Activated gamma-delta T cell treated with Interleukin-2 at 50 U/mL for 16 hours (primary cell): ENCODE data around the gene COPS9.

ENCODE experiments used
- DNase-seq: peaks from one replicate; pipeline ENCODE4 v3.0.0-alpha.2; 2020

The COPS9 gene

DNA sequence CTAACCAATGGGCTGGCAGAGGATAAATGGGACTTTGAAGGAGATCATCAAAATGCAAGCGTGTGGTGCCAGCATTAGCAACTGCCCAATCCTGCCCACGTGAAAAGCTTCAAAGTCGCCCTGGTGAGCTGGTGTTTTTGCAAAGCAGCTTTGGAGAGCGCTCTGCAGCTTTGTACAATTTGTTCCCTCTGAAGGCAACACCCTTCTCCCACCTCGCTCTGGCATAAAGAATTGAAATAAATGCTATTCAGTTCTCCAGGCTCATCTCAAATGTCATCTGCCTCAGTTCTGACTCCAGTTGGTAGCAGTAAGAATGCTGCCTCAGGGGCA, 3.5 kb downstream of the COPS9 start:
- DNase-seq: no peak

DNA sequence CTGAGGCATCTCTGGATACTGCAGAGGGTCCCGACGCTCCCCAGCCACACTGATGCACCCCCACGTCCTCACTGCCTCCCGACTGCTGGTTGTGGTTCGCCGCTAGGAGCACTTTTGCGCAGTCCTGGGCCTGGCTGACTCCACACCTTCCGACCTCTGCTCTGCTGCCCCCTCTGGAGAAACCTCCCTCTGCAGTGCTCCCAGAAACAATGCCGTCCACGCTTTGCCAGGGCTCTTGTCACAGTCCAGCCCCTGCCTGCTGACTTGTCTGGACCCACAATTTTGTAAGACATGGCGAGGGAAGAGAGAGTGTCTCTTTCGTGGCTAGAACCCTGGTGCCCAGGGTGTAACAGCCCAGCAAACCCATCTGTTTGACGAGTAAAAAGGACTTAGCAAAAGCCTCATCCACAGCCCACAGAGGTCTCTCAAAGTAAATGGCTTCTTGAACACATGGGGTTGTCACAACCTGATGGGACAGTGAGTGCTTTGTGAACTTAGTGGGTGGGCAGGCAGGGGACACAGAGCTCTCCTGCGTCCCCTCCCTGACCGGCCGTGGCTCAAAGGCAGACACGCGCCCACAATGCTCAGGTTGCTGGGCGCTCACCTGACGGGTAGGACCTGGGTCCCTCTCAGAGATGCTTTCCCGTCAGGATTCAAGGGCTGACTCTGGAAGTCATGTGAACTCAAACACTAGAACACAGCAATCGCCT, 4.0 kb downstream of the COPS9 start:
- no peak for DNase-seq

DNA sequence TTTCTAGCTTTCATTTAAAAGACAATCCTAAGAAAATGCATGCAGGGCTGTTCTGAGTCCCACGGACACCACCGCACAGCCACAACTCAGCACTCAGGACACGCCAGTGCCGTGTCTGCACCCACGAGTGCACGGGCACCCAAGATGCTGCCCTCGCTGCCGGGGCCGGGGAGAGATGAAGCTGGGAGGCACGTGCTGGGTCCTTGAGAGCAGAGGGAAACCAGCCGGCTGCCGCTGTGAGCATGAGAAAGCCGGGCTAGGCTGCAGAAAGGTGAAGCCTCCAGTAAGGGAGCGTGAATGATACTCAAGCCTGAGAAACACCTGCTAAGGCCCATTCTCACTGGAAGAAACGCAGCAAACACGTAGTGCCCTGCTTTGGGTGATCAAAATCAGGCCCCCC, 4.8 kb downstream of the COPS9 start:
- DNase-seq: no peak

DNA sequence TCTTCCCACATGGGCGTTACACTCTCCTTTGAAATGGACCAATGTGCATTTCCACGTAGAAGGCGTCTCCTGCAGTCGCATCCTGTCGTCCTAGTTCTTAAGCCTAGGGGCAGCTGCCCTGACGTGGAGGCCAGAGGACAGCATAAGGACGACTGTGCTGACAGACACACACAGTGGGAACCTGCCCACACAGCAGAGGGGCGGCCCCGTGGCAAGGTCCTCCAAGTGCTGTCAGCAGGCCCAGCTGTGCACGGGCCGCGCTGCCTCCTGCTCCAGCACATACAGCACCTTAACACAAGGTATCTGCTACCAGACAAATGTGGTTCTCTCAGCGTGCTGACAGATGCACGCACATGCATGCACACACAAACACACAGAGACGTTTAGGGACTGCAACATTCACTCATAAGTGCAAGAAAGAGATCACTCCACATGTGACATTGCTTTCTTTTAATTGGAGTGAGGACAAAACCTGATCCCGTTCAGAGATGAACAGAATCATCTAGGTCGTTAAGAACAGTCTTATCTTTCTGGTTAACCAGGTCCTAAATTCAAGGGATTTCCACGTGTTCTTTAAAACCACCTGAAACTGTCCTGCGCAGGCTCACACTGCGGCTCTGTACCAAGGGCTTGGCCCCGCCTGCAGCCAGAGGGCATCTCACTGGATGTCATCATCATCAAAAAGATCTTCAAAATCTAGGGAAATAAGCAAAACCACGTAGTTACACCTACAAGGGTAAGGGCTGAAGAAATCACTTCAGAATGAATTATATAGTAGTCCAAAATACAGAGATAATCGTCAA, 5.5 kb downstream of the COPS9 start:
- no peak for DNase-seq

DNA sequence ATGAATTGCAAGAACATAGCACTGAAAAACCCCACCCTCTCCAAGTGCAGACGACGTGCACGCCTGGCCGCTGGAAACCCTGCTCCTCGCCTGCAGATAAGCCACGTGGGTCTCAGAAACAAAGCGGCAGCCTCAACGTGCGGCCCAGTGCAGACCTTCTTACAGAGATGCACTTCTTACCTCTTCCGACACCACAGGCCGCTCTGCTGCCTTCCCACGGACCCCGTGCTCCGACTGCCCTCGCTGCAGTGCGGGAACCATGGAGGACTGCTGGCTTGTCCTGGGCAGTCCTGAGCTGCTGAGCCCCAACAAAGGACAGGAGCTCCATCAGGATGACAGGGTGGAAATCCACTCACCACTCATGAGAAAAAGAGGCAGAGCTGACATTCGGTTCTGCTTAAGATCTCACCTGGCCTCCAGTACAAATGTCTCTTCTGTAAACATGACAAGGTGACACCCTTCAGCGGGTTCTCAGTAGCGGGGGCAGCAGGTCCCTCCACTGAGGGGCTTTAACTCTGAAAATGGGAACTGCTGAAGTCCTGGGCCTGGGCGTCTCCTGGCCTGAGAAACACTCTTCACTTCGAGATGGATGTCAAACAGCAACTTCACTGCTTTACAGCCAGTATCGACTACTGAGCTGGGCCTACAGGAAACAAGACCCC, 6.2 kb downstream of the COPS9 start:
- DNase-seq: no peak

DNA sequence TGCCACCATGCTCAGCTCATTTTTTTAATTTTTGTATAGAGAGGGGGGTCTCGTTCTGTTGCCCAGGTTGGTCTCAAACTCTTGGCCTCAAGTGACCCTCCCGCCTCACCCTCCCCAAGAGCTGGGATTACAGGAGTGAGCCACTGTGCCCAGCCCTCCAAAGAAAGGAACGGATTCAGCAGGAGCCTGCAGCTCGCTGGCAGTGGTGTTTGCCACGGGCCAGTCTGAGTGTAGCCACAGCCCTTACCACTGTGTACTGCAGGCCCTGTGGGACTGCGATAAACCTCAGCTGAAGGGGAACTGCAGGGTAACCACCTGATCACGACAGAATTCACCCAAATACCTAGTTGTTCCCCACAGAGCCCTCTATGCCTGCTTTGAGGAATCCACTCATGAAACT, 6.8 kb downstream of the COPS9 start:
- no peak for DNase-seq

DNA sequence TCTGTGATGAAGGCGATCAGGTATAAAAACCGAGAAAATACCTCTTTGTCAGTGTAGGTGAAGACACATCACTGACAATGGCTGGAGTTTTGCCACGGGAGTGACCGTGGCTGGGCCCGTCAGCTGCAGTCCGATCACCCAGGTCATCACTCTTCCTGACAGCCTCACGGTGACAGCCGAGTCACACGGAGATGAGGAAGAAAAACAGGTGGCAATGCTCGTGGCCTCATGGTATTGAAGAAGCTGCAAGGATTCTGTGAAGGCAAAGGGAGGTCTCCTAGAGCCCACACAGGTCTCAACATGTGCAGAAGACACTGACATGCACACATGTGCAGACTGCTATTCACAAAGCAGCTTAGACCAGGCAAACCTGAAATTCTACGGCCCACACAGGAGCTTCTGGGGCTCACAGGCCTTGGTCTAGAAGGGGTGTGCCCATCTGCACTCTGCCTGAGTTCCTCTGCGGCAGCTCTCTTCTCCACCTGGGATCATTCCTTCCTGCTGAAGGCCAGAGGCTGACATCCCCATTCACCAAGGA, 7.4 kb downstream of the COPS9 start:
- no peak for DNase-seq

DNA sequence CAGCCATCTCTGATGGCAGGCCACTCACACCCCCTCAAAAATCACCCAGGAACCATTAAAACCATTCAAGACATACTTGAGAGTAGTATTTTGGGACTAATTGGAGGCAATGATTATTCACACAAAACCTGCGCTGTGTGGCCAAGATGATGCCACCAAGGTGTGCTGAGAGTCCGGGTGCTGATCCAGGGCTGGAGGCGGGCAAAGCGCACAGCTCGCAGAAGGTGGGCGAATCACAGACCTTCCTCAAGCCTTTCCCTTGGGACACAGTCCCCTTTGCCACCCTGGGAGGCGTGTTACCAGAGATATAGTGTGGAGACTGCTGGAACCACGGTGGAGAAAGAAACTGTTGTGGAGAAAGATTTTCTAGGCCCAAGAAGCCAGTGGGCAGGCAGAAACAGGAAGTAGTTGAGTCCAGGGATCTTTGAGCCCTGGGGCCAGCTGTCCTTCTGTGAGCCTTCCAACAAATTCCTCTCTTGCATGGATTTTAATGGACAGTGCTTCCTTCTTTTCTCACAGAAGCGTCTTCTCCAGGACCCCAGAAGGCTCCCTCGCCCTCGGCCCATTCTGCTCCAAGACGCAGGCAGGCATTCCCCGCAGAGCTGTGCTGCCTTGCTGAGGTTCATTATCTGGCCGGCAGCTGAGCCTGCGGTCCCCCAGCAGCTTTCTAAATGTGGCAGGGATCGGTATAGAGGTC, 8.0 kb downstream of the COPS9 start:
- DNase-seq: no peak

DNA sequence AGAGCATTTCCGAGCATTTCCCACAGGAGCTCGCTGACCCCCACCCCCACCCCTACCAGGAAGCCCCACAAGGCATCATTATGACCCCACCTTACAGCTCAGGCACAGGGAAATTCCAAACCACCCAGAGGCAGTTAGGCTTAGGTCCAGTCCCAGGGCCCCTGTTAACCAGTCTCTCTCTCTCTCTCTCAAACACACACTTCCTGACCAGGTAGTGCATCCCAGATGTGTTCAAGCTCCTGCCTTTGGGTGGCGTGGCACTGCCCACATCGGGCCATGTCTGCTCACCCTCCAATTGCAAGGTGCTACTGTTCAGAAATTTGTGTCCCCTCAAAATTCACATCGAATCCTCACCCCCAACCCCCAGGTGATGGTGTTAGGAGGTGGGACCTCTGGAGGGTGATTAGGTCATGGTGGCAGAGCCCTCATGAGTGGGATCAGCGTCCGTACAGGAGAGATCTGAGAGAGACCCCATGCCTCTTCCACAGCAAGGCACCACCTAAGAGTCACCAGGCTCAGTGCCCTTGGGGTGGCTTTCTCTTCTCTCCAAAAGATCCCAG, 8.8 kb downstream of the COPS9 start:
- no peak for DNase-seq

DNA sequence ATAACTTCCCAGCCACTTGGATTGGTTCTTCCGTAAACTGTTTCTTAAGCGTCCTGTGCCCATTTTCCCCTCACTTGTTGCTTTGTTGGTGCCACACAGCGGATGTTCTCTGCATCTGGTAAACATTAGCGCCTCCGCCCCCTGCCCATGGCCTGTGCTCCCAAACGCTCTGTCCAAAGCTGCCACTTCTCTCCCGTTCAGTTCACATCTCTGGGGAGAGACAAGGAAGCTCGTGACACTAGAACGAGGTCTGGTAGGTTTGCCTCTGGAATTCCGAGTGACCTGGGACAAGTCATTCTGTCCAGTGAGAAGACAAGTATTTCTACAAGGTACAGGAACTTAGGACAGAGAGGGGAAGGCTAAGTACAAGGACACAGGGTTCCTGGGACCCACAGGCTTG, 9.4 kb downstream of the COPS9 start:
- DNase-seq: no peak

DNA sequence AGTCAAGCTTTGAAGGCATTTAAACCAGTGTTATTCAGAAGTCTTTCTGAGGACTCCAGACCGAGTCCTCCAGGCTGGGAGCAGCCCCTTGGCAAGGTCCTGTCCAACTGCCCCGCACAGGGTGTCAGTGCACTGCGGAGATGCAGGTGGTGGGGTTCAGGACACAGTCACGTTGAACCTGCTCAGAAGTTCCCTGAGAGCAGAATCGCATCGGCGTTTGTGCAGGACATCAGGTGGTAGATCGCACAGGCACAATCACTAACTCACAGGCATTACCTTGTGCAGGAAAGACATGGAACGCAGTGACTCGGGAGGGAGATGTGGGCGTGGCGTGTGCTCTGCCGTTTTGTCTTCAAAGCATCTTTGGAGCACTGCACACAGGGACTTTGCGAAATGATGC, 10.4 kb downstream of the COPS9 start:
- no peak for DNase-seq

DNA sequence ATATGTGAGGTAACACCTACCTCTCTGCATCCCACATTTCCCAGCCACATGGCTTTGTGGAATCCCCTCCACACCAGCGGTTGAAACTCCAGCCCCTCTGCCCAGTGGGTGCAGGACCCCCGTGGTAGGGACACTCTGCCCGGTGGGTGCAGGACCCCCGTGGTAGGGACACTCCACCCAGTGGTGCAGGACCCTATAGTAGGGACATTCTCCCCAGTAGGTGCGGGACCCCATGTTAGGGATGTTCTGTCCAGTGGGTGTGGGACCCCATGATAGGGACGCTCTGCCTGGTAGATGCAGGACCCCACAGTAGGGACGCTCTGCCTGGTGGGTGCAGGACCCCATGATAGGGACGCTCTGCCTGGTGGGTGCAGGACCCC, 11.5 kb downstream of the COPS9 start:
- DNase-seq: no peak

DNA sequence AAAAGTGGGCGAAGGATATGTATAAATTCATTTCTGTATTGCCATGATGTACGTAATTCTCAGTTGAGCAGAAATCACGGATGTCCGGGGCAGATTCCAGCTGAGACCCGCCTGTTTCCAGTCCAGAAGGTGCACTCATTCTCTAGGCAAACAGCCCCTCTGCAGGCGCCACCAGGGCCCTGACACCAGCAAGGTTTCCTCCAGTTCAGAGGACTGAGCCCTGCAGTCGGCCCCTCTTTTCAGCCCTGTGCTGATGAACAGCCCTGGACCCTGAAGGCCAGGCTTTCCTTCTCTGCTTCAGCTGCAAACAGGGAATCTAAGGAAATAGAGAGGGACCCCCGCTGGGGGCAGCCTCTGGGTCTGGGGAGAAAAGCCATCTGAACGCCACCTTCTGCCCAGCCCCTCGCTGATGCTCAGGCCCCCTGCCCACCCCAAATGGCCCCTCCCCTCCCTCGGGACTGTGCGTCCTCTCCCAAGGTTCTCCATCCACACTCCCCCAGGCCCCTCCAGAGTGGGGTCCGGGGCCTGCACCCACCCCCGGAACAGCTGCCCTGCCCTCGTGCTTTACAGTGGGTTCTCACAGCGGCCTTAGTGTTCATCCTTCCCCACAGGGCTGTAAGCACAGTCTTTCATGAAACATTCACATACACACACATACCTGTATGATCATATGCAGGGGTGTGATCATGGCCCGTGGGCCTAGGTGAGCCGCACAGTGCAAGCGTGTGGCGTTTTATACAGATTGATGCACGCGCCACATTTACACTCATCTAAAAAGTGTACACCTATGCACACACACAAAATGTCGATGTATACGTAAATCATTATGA, 12.1 kb downstream of the COPS9 start:
- no peak for DNase-seq

DNA sequence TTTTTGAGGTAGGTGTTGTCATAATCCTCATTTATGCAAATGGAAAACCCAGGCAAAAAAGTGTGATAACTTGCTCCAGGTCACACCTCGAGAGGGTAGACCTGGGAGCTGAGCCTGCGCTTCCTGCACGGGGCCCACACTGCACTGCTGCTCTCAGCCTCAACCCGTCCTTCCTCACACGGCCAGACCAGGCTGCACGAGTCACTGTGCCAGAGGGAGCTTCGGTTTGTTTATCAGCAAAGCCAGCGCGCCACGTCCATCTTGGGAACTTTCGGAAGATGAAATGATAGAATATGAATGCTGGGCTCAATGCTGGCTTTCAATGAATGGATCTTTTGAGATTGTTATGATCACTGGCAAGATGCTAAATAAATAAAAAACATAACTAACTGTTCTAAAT, 14.4 kb downstream of the COPS9 start:
- no peak for DNase-seq

DNA sequence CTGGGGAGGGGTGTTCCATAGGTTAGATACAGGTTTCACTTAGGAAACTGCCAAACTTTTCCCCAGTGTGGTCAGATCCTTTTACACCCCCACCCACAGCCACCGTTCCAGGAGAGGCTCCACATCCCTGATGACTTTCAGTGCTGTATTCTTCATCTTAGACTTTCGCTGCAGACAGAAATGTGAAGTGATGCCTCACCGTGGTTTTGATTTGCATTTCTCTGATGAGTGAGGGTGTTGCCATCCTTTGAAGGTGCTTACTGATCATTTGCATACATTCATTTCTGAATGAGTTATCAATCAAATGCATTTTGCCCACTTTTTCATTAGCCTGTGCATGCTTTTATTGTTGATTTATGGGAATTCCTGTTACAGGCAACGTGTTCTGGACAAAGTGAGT, 14.9 kb downstream of the COPS9 start:
- DNase-seq: no peak

DNA sequence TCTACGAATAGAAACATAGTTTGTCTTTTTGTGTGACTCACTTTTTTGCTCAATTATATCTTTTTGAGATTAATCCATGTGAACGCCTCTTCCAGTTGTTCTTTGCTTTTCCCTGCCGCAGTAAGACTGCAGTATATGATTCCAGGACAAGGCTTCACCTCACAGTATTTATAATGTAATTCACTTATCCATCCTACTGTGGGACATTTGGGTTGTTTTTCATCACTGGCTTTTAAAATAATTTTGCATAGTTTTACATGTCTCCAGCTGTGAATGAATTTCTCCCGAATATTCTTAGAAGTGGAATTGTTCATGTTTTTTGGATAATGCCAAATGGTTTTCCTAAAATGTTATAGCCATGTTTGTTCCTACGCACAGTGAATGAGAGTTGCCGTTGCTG, 21.9 kb downstream of the COPS9 start:
- no peak for DNase-seq

DNA sequence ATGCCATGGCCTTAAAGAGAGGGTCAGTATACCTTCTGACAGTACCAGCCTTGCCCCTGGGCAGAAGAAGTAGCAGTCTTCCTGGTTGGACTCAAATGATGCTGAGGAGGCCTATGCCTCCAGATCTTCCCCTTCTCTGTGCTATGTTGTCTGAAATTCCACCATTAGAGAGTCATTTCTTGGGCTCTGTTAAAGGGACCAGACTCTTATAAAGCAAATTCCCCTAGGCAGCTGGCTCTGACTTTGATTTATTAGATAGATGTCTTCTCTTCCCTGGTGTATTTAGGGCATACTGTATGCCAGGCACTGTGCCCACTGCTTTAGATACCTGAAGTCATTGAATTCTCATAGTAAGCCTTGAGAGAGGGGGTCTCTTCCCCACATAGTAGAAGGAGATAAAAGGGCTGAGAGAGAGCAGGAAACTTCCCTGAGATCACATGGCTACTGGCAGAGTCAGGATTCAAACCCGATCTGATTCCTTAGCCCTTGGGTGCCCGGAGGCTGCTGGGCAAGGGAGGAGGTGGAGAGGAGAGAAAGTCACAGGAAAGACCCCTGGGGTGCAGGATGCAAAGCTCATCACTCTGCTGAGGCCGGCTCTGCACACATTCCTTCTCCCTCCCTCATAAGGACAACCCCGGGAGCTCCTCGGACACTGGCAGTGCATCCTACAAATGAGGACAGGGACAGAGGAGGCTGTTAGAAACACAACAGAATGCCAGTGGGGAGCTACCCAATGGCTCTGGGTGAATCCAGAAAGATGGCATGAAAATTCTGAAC, 23.0 kb downstream of the COPS9 start:
- DNase-seq: no peak

DNA sequence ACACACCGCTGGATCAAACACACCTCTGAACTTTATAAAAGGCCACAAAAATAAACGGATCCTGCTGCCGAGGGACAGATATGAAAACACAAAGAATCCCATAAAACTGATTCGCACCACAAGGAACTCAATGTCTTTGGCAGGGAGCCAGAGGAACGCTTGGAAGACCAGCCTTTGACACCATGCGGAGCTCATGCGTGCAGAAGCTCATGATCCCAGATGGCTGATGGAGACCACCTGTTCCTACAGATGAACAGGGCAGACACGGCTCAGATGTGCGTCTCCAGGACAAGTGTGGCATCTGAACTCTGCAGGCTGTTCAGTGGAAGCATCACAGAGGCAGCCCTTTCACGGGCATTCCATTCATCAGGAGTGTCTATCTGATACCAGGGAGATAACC, 24.9 kb downstream of the COPS9 start:
- DNase-seq: no peak

DNA sequence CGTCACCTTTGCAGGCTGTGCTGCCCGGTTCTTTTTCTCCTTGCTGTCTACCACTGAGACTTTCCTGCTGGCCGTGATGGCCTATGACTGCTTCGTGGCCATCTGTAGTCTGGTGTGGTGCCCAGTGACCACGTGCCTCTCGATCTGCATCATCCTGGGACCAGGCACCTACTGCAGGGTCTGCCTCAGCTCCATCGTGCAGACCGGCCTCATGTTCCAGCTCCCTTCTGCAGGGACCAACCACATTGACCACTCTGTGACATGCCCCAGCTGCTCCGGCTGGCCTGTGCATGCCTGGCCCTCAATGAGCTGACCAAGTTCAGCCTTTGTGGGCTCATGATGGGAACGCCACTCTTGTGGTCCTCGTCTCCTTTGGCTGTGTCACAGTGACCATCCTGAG, 26.7 kb downstream of the COPS9 start:
- DNase-seq: no peak

DNA sequence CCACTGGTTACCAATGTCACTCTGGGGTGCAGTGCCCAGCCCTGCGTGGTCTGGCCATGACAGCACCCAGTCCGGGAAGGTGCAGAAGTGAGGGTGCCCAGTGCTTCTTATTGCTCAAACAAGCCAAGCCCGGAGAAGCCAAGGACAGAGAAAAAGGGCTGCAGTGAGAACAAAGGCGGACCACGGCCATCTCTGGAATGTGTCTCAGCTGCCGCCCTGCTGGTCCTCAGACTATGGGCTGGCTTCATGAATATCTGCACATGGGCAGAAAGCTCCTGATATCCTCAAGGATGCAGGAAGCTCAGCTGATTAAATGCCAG, 28.7 kb downstream of the COPS9 start:
- DNase-seq: no peak

DNA sequence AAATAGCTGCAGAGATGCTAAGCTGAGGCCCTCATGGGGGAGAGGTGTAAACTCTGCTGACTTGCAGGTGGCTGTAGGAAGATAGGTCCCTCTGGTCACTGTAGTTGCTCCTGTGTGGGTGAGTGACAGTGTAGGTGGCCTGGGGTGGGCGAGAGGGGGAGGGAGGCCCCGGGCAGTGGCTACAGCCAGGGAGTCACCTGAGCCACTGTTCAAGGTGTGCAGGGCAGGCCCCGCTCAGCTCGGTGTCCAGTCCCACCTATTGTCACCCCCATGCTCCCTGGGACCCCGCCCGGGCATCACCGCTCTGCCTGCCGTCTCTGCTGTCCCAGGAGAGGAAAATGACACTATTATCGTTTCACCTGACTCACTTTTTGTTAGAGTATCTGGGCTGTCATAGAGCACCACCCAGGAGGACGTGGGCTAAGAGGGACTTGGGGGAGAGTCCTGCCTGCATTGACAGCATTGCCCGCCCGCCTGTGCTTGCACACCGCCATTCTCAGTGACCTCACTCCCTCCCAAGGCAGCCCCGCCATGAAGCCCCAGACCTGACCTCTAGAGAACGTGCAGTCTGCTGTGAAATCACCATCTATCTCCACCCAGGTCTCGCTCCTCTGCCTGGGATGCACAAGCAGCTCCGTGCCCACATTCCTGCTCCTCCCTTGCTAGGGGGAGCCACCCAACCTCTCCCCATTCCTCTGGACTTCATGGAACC, 29.2 kb downstream of the COPS9 start:
- no peak for DNase-seq
